ENCODE data around the gene TRPV5.

TRPV5 gene

GRCh38 chr7:142939226-142939910, 5.8 kb upstream of the TRPV5 start, which contains the start of gene LLCFC1:
LLCFC1 (plus strand) TSS chr7:142939484; CDS start chr7:142939622, 138 bp downstream.
- no peak for DNase-seq

- no peak for DNase-seq
These were observed 5.1 kb upstream of the TRPV5 start for GRCh38 chr7:142938611-142939010.

- DNase-seq, result no peak
These were observed 2.5 kb upstream of the TRPV5 start for GRCh38 chr7:142935941-142936565.

- no peak for DNase-seq
These were observed 510 bp upstream of the TRPV5 start for GRCh38 chr7:142934056-142934455.

GRCh38 chr7:142933092-142933475, 462 bp downstream of the TRPV5 start:
- no peak for DNase-seq

- DNase-seq, result no peak
These were observed 1.0 kb downstream of the TRPV5 start for GRCh38 chr7:142932386-142933091.

GRCh38 chr7:142930126-142930730, 3.3 kb downstream of the TRPV5 start:
- DNase-seq, result no peak

GRCh38 chr7:142927949-142928348, 5.6 kb downstream of the TRPV5 start:
- DNase-seq, result no peak

GRCh38 chr7:142927085-142927745, 6.3 kb downstream of the TRPV5 start:
- no peak for DNase-seq

GRCh38 chr7:142925413-142925812, 8.1 kb downstream of the TRPV5 start:
- no peak for DNase-seq

GRCh38 chr7:142923391-142923790, 10.2 kb downstream of the TRPV5 start:
- DNase-seq, result no peak

- DNase-seq, result no peak
These were observed 13.9 kb downstream of the TRPV5 start for GRCh38 chr7:142919656-142920055.

- no peak for DNase-seq
These were observed 14.6 kb downstream of the TRPV5 start for GRCh38 chr7:142918901-142919300.

- DNase-seq, result no peak
These were observed 16.1 kb downstream of the TRPV5 start for GRCh38 chr7:142917447-142917846.

- no peak for DNase-seq
These were observed 17.0 kb downstream of the TRPV5 start for GRCh38 chr7:142916508-142916907.

- DNase-seq, result no peak
These were observed 18.2 kb downstream of the TRPV5 start for GRCh38 chr7:142915315-142915714.

- DNase-seq, result no peak
These were observed 19.4 kb downstream of the TRPV5 start for GRCh38 chr7:142914121-142914520.

GRCh38 chr7:142913566-142913965, 20.0 kb downstream of the TRPV5 start:
- DNase-seq, result no peak

GRCh38 chr7:142913051-142913450, 20.5 kb downstream of the TRPV5 start:
- DNase-seq, result no peak

GRCh38 chr7:142910481-142910880, 23.1 kb downstream of the TRPV5 start:
- DNase-seq, result no peak

GRCh38 chr7:142910031-142910433, 23.5 kb downstream of the TRPV5 start:
- DNase-seq, result no peak

- no peak for DNase-seq
These were observed 24.3 kb downstream of the TRPV5 start for GRCh38 chr7:142908921-142909890.

Measured in HCEC 1CT (cell line).